ENCODE data around the gene ZDHHC13. TPM values are rescaled to one million over a fixed set of nuclear protein-coding genes. Genes with fewer than 3 reads are reported as not detected.

The ZDHHC13 gene
- total and polyA plus RNA-seq, 2 of the 4 experiments (the other 2 are of a cell fraction): 7.2 to 15.1 TPM

DNA sequence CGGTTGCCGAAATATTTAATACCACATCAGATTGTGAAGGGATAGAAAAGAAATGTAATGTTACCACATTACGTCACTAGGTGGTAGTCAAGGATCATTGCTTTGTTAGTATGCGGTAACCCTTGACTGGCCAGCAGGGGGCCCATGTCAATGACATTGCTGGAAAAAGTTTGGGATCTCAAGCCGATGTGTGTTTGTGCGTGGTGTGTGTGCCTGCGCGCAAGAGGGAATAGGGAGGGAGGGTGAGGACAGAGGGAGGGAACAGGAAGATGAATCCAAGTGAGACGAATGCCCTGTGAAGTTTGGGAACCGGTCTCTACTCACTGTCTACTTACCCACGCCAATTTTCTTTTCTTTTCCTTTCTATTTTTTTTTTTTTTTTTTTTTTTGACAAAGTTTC is 45.7 kb upstream of the ZDHHC13 start:
- Histone ChIP-seq H2BK15ac (ENCODE audit: low read depth, low read length) (no peak overlapping the region), H3K36me3 (ENCODE audit: control insufficient read depth, insufficient read depth, low read length) (no peaks in the 10 kb centered on the region), H2BK5ac (ENCODE audit: low read depth, low read length, poor library complexity, severe bottlenecking) (no peak overlapping the region), H3K4me3 (ENCODE audit: insufficient read depth, low read depth, low read length) (peak overlapping the region; percentile 26; the same call in 1 of the 2 replicates), H3K14ac (replicated peaks; ENCODE audit: low read depth, low read length) (no peak overlapping the region), H3K9ac (ENCODE audit: low read depth, low read length) (no peak overlapping the region), H3K27ac (ENCODE audit: insufficient read depth, low read length) (no peak overlapping the region), H2AK5ac (ENCODE audit: low read depth, low read length) (no peak overlapping the region), H2AFZ (replicated peaks; ENCODE audit: low read length, poor library complexity) (peak overlapping the region; percentile 89), H4K20me1 (ENCODE audit: insufficient read depth, low read length) (no peaks in the 10 kb centered on the region), H2AK9ac (replicated peaks; ENCODE audit: low read depth, low read length, poor library complexity) (no peak overlapping the region), H4K5ac (ENCODE audit: low read depth, low read length) (no peak overlapping the region), H3K18ac (ENCODE audit: low read depth, low read length) (no peak overlapping the region), H3K4ac (ENCODE audit: low read depth, low read length) (no peak overlapping the region), H2BK120ac (ENCODE audit: low read depth, low read length) (no peak overlapping the region), H3K79me1 (ENCODE audit: low read depth in 1 of 2, low read length in 2 of 2) (no peaks in the 10 kb centered on the region), H3K4me2 (ENCODE audit: low read depth, low read length) (peak overlapping the region; percentile 85), H4K91ac (ENCODE audit: insufficient read depth, low read depth, low read length) (no peak overlapping the region), H2BK20ac (ENCODE audit: low read depth, low read length) (no peak overlapping the region), H3K23ac (ENCODE audit: low read depth, low read length) (no peak overlapping the region), H3K56ac (ENCODE audit: extremely low read depth, insufficient read depth, low read length) (no peak overlapping the region), H3K9me1 (ENCODE audit: insufficient read depth, low read length) (no peaks in the 10 kb centered on the region), H4K8ac (ENCODE audit: low read depth in 2 of 2, low read length in 2 of 2) (no peak overlapping the region), H3K9me3 (ENCODE audit: control insufficient read depth, insufficient read depth, low read length) (no peaks in the 10 kb centered on the region), H3K4me1 (ENCODE audit: control insufficient read depth, insufficient read depth, low read length) (no peaks in the 10 kb centered on the region), H3K27me3 (ENCODE audit: control insufficient read depth, insufficient read depth, low read length) (peaks cover 18% of the 10 kb centered on the region)
- intact Hi-C loops (cut with micrococcal nuclease) (loop anchor here (1.0 to 10.0 kb wide), 5 partner anchors 46 to 834 kb away; partner anchors contain the start of gene ZDHHC13), dilution Hi-C loops (cut with HindIII; ENCODE audit: low sequenced_read_pairs, unreplicated experiment) (no loop called here), in situ Hi-C loops (cut with MboI; ENCODE audit: low sequenced_read_pairs) (loop anchor here (5.0 kb wide), 1 partner anchor 491 kb away; no protein-coding TSS in a partner anchor)
- no TSS peak for BruUV-seq (replicated peaks)
- DNase-seq (peak; percentile 82), ATAC-seq (ENCODE audit: low read depth) (peak; percentile 99)
- TF ChIP-seq, protein P1, sequence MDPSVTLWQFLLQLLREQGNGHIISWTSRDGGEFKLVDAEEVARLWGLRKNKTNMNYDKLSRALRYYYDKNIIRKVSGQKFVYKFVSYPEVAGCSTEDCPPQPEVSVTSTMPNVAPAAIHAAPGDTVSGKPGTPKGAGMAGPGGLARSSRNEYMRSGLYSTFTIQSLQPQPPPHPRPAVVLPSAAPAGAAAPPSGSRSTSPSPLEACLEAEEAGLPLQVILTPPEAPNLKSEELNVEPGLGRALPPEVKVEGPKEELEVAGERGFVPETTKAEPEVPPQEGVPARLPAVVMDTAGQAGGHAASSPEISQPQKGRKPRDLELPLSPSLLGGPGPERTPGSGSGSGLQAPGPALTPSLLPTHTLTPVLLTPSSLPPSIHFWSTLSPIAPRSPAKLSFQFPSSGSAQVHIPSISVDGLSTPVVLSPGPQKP (IDR thresholded peaks at IDR 0.05; ENCODE audit: borderline replicate concordance, low read depth, low read length): no peak
- TF ChIP-seq NFE2L2 (IDR thresholded peaks at IDR 0.05; ENCODE audit: low read depth, low read length) (peak; percentile 54; the same call in 1 of the 2 replicates), RAD21 (IDR thresholded peaks at IDR 0.05; ENCODE audit: low read length) (peak; percentile 89), SMC3 (IDR thresholded peaks at IDR 0.05; ENCODE audit: low read depth, low read length) (peak; percentile 76), MAZ (IDR thresholded peaks at IDR 0.05; ENCODE audit: borderline replicate concordance, low read depth, low read length) (no peak), CEBPB (IDR thresholded peaks at IDR 0.05; ENCODE audit: low read depth, low read length) (peak; percentile 64), MAFK (IDR thresholded peaks at IDR 0.05; ENCODE audit: low read depth, low read length) (no peak)
- TF ChIP-seq, protein P2, sequence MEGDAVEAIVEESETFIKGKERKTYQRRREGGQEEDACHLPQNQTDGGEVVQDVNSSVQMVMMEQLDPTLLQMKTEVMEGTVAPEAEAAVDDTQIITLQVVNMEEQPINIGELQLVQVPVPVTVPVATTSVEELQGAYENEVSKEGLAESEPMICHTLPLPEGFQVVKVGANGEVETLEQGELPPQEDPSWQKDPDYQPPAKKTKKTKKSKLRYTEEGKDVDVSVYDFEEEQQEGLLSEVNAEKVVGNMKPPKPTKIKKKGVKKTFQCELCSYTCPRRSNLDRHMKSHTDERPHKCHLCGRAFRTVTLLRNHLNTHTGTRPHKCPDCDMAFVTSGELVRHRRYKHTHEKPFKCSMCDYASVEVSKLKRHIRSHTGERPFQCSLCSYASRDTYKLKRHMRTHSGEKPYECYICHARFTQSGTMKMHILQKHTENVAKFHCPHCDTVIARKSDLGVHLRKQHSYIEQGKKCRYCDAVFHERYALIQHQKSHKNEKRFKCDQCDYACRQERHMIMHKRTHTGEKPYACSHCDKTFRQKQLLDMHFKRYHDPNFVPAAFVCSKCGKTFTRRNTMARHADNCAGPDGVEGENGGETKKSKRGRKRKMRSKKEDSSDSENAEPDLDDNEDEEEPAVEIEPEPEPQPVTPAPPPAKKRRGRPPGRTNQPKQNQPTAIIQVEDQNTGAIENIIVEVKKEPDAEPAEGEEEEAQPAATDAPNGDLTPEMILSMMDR (conservative IDR thresholded peaks at IDR 0.05; ENCODE audit: low read depth, low read length): peak; percentile 100
- ChIA-PET CTCF (interaction anchor here (0.6 to 1.1 kb wide), 10 partner anchors 10 to 668 kb away, joined by 3 to 6 read pairs (median 3); partner anchors contain the start of gene MRGPRX2), POLR2A (ENCODE audit: unreplicated experiment) (interaction anchor here (0.6 to 0.7 kb wide), 2 partner anchors 27 to 239 kb away, joined by 6 to 7 read pairs; no protein-coding TSS in a partner anchor)
- no CpG with 5 or more reads among the region's 11 CpGs for WGBS, 2 experiments (ENCODE audit: extremely low coverage in 2 of 2, insufficient read length in 1 of 2)
